KG1 (cell line): Measurements from ENCODE around the gene ADRB2.
"Not testable (repeated sequence)": the region's sequence is repeated elsewhere in the genome, so short reads cannot be mapped to it uniquely, and the experiment has no call there.

Experiments used
- DNase-seq: peaks from one replicate; lab custom pipeline; 2025; lab: John Stamatoyannopoulos, UW

ADRB2 gene

DNA sequence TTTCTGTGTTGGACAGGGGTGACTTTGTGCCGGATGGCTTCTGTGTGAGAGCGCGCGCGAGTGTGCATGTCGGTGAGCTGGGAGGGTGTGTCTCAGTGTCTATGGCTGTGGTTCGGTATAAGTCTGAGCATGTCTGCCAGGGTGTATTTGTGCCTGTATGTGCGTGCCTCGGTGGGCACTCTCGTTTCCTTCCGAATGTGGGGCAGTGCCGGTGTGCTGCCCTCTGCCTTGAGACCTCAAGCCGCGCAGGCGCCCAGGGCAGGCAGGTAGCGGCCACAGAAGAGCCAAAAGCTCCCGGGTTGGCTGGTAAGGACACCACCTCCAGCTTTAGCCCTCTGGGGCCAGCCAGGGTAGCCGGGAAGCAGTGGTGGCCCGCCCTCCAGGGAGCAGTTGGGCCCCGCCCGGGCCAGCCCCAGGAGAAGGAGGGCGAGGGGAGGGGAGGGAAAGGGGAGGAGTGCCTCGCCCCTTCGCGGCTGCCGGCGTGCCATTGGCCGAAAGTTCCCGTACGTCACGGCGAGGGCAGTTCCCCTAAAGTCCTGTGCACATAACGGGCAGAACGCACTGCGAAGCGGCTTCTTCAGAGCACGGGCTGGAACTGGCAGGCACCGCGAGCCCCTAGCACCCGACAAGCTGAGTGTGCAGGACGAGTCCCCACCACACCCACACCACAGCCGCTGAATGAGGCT, at the start of gene ADRB2:
Gene ADRB2, plus strand, starts transcription at position 559 of the 686 bp plus-strand sequence. CDS start 221 bp downstream, outside the sequence.
- DNase-seq, result peak; percentile 10

DNA sequence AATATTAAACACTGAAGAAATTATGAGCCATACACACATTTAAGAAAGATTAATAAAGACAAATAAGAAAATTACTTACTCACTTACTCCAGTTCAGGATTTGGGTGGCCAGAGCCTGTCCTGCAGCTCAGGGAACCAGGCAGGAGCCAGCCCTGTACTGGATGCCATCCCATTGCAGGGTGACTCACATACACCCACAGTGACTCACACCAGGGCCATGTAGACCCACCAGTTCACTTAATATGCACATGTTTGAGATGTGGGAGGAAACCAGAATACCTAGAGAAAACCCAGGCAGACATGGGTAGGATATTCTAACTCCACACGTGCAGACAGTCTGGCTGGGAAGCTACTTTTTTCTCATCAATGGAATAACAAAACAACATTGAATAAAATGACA, 49.6 kb upstream of the ADRB2 start:
- DNase-seq, result no peak

DNA sequence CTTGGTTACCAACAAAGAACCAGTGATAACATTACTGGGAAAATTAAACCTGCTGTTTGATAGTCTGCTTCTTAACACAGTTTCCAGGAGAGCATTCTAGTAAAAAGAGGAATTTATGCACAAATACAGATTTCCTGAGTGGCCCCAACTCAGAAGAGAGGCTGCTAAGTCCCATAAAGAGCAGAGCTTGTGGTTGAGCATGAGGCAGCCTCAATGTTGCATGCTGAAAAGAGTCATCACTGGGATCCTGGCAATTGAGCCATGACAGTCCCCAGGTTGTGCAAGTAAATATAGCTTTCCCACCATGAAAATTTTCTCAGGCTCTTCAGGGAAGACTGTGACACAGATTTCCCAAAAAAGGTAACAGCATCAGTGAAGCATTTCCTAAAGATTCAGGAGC, 47.5 kb upstream of the ADRB2 start:
- no peak for DNase-seq

DNA sequence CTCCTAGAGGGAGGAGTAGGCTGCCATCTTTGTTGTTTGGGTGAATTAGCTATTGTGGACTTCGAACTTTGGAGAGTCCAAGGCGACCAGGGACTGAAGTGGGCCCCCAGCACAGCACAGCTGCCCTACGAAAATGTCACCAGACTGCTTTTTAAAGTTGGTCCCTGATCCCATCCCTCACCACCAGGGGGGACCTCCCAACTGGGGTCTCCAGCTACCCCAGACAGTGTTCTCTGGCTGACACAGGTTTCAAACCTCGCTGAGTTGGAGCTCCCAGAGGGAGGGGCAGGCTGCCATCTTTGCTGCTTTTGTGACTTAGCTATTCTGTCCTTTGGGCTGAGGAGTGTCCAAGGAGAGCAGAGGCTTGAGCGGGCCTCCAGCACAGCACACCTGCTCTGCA, 45.7 kb upstream of the ADRB2 start:
- DNase-seq, result no peak

DNA sequence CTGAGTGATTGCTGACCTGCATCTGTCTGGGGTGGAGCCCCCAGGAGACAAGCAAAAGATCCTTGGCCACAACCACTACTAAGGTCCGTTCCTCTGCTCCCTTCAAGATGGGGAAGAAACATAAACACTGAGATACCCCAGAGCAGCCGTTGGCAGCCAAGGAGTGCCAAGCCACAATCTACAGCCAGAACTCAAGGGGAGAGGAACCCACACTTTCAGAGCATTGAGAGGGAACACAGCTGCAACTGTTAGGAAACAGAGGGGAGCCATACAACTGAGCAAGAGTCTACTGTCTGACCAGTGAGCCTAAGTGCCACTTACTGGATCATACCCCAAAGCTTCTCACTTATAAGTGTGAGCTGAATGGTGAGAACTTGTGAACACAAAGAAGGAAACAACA, 44.6 kb upstream of the ADRB2 start:
- DNase-seq, result no peak

DNA sequence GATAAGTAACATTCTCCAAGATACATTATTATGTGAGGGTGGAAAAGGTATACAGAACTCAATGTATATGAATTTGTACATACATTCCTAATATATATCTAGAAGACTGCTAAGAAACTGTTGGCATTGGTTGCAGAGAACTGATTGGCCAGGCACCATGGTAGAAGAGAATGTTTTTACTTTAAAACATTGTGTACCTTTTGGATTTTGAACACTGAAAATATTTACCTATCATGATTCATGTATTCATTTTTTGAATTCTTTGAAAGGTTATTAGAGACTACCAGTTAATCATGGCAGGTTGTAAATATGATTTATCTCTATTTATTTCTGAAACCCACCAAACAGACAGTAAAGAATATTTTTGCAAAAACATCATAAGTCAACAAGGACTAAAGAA, 41.2 kb upstream of the ADRB2 start:
- DNase-seq, result no peak

DNA sequence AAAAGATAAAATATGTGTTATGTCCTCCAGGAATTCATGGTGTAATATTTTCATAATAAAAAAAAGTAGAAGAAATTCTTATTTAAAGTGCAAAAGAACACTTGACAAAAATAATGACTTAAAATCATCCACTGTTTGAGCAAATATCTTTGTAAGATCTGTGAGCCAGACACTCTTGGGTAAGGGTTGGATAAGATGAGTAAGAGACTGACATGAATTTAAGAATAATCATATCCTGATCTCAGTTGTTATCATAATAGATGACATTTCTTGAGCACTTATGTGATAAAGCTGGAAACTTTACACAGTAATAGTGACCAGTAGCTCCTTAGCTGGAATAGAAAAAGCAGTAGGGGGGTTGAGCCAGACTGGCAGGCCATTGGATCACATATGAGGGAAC, 40.0 kb upstream of the ADRB2 start:
- DNase-seq, result no peak

DNA sequence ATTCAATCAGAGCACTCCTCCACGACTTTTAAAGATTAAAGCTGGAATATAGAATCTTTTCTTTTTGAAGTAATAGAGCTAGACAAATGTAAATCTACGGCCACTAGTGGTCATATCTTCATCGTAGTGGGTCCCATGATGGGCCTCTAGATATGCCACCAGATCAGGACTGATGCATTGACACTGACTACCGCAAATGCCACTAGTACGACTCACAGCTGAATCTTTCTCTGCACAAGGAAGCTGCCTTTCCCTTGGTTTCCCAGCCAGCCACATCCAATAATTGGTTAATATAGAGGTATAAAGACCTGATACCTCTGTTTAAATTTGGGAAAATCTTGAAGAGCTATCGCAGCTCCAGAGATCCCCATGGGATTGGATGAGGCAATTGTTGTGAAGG, 37.8 kb upstream of the ADRB2 start:
- DNase-seq, result no peak

DNA sequence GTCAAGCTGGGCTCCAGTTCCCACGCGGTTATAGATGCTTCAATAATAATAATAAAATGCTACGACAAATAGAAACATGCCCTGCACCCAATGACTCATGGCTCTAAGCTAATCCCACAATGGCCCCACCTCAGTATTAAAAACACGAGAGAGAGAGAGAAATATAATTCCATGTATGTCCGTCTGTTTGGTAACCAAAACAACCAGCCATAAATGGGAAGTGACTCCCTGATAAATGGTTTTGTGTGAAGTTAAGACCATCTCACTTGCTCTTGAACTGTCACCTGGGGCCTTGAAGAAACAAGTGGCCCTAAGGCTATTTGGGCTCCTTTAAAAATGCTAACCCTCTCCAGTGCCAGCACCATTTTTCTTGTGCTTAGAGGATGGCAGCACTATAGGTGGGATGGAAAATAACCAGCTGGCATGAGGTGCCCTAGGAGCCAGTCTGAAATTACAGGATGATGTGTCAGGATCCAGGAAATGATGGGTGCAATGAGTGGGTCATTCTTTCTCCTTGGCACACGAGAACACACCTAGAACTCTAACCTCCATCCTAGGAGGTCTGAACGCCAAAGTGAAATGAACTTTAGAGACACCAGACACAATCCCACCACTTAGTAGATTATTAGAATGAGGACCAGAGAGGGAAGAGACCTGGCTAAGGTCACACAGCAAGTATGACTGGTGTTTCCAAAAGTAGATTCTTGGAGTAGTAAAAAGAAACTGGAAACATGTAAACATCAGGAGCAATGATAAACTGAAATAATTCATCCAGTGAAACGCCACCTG, 35.7 kb upstream of the ADRB2 start:
- no peak for DNase-seq

DNA sequence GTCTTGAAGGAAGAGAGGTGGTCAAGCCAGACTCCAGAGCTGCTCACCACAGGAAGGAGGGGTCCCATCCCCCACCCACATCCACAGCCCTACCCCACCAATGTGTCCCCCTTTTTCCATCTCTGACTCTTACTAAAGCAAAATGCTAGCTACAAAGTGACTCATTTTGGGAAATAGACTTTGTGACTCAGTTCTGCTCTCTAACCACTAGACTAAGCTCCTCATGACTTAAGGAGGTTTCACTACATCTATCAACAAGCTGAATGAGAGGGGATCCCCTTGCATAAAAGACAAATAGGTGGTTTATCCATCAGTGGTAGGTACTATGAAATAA, 35.1 kb upstream of the ADRB2 start:
- no peak for DNase-seq

DNA sequence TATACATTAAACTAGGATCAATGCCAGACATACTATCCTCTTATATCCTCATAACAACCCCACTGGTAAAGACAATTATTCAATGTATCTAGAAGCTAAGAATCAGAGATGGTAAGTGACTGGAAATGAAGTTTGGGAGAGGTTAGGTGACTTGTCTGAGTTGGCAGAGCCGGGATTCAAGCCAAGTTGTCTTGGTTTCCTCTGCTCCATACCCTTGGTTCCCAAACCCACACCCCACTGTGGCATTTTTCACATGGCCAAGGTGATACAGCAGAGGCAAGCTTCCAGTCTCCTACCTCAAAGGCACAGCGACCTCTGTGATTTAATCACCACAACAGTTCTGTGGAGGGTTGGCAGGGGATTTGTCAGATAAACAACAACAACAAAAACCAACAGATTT, 34.7 kb upstream of the ADRB2 start:
- DNase-seq, result no peak

DNA sequence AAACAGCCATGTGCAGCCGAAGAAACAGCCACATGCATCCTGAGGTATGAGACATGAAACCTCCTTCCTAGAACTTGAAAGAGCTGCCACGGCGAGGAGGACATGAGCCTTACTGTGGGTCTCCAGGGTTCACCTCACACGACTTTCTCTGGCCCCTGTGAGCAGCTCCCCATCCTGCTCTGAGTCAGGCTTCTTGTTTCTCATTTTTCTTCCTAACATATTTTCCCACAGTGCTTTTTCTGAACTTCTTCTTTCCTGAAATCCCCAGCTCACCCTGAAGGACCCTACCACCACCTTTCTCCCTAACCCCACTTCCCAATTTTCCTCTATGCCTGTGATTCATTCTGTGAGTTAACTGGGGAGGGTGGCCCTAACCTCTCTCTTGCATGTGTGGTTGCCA, 33.7 kb upstream of the ADRB2 start:
- DNase-seq, result no peak

DNA sequence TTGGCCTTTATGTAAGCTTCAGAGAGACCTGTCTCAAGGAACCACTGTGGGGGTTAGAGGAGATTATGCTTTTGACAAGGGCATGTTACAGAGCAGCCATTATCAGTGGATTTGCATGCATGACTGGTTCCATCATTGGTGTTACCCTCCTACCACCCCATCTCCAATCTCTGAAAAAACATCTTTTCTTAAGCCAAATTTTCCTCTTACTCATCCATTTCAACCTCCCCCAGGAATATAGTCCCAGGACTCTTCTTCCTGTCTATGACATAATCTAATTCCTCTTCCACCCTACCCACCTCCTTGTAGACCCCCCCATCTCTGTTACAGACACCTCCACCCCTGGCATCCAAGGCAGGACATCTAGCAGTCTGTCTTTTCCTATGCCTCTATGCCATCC, 33.1 kb upstream of the ADRB2 start:
- DNase-seq, result no peak

DNA sequence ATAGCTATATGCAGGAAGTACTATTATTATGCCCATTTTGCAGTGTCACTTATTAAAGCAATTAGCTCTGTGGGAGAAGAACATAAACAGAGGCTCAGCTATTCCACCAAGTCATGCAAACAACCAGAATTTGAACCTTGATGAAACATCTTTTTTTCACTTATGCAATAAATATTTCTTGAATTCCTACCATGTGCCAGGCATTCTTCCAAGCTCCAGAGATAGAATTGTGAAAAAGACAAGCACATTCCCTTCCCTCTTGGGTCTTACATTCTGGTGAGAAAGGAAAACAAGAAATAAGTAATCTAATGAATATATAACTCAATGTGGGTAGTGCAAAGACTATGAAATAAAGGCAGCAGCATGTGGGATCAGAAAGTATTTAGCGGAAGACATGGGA, 32.1 kb upstream of the ADRB2 start:
- DNase-seq, result no peak

DNA sequence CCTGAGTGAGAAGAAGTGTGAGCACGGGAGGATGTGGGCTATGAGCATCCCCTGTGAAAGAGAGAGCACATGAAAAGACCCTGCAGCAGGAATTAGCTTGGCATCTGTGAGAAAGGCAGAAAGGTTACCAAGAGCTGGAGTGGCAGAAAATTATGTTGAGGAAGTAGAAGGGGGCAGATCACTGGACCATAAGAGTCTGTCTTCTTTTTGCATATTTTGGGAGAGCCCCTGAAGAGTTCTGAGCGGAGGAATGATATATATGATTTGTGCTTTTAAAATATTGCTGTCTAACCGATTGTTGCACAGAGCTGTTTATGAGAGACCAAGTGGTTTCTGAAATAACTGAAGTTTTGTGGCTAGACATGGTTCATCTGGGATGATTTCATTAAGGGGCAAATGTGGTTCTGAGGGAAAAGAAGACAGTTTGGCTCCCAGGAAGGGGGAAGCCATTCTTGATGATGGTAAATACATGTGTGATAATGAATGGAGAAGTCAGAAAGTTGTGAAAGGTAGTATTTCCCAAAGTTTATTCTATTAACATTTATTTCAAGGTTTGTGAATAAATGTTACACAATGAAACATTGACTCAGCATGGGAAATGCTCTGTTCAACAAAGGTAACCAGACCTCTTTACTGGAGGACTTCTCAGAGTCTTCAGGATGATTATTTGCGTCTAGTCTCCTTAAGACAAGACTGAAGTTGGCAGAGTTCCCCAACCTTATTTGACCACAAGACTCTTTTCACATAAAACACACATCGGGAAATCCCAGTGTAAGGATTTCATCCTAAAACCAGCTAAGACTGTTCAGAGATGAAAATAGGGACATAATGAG, 31.5 kb upstream of the ADRB2 start:
- DNase-seq, result no peak

DNA sequence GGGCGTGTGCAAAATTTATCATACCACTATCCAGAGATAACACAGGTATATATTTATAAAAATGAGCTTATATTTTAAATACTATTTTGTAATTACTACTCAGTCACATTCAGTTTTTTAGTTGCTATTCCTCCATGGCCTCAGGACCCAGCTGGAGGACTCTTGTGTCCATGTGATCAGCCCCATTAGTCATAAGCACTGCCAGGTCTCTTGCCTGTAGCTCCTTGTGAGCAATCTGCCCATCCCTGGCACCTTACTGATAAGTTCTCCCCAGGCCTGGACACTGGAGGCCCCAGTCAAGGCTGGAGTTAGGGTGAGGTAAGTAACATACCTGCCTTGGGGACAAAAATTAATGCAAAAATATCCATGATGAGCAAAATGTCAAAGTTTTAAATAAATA, 29.5 kb upstream of the ADRB2 start:
- no peak for DNase-seq

DNA sequence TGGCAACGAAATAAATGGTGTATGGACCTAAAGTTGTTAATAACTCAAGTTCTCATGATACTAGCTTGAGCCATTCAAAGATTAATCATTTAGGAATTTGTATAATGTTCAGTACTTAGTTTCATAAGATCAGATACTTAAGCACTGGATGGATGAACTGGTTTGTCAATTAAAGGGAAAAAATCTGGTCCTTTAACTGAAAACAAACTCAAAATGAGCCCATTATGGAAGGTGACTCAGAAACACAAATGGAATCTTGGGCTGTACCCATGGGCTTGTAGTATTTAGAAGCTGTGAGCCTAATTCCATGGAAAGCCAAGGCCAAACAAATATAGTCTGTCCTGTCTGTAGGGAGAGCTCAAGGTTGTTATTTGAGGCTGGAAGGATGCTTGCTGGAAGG, 27.6 kb upstream of the ADRB2 start:
- no peak for DNase-seq

DNA sequence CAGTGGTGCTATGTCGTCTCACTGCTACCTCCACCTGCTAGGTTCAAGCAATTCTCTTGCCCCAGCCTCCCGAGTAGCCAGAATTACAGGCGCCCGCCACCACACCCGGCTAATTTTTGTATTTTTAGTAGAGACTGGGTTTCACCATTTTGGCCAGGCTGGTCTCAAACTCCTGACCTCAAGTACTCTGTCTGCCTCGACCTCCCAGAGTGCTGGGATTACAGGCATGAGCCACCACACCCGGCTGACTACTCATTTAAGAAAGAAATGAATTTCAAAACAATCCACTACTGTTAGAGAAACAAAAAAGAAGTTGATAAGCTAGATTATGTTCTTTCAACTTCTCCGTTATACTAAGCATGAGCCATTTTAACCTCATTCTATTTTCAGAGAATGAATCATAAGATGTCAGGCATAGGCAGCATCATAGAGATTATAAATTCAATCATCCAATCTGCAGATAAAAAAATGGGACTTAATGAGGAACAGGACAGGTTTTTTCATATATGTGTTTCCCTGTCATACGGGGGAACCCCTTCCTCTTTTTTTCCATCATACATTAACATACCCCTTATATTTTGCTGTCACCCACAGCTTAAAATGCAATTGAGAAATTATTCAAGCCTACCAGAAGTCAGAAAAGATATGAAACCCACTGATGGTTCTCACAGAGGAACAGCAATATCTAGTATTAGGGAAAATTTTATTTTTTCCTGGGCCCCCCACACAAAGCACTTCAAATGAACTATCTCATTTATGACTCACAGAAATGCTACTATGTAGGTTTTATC, 26.5 kb upstream of the ADRB2 start:
- DNase-seq, result no peak

DNA sequence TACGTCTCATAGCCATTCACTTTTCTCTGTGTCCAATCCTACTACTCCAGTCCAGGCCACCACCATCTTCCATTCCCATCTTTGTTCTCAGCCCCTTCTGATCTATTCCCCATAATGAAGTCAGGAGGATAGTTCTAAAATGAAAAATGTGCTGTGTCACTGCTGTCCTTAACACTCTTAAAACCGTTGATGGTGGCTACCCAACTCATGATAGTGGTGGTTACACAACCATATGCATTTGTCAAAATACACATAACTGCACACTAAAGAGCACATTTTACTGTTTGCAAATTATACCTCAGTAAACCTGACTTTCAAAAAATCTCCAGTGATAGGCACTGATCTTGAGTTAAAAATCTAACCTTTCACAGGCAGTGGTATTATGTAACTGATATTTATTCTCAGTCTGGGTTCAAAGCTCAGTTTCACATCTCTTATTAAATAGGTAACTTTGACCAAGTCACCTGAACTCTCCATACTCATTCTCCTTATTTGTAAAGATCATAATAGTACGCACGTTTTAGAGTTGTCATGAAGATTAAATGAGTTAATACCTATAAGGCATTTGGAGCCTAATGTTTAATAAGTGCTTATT, 24.6 kb upstream of the ADRB2 start:
- DNase-seq, result no peak

DNA sequence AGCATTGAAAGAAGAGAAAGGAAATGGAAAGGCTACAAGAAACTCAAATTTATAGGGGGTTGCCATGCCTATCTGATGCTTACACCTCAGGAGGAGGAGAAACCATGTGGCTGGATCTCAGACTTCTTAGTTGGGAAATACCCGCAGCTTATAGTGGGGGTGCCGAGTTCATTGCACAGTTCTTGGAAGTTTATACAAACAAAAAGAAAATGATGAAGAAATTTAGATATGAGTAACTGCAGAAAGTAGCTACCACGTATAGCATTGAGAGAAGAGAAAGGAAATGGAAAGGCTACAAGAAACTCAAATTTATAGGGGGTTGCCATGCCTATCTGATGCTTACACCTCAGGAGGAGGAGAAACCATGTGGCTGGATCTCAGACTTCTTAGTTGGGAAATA, 23.0 kb upstream of the ADRB2 start:
- not testable (repeated sequence) for DNase-seq

DNA sequence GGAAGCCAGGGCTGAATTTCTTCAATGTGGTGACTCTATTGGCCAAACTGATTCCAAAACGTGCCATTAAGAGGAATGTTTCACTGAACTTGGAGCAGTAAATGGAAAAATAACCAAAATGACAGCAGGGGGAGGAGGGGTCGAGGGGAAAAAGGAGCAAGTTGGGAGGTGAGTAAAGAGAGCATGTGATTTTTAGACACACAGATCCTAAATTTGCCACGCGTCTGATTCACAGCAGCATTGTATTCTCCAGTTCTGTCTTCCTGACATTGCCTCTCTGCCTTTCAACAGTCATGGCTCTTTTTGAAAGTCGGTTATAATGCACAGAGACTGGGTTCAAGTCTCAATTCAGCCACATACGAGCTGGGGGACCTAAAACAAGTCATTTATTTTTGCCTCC, 22.0 kb upstream of the ADRB2 start:
- no peak for DNase-seq
